ENCODE data around the gene DRC7. TPM values are rescaled to one million over a fixed set of nuclear protein-coding genes. Genes with fewer than 3 reads are reported as not detected.

The DRC7 gene
- total RNA-seq, 1 experiment from 2014 or later, result not detected

DNA sequence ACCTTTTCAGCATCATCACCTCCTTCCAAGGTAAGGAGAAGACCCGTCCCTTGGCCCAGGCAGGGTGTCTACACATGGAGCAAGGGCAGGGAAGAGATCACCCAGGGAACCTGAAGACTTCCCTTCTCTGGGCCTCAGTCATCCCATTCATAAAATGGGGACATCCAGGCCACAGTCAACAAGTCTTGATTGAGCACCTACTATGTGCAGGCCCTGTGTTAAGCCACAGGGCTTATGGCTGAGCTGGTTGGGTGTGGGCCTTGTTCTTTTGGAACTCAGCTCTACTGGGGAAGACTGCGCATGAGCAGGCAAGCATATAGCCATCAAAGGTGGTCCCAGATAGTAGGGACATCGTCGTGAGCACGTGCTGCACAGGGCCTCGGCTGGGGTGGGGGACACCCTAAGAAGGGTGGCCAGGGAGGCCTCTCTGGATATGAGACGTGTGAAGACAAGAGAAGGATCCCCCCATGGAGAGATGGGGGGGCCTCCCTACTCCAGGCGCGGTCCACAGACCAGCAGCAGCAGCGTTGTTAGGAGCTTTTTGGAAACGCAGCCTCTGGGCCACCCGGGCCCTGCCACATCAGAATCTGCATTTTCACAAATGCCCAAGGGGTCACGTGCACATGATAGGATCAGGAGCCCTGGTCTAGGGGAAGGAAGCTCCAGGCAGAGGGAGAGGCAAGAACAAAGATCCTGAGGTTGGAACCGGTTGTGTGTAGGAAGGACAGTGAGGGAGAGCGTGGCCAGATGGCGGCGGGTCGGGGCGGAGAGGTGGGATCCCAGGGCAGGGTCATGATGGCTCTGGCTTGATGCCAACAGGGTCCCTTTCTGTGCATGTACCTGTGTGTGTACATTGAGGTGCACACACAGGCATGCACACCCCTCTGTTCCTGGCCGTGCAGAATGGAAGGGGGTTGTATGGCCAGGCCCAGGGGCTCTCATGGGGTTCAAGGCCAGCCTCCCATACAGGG is 32.4 kb upstream of the DRC7 start (continued):
- TF ChIP-seq, protein P1, sequence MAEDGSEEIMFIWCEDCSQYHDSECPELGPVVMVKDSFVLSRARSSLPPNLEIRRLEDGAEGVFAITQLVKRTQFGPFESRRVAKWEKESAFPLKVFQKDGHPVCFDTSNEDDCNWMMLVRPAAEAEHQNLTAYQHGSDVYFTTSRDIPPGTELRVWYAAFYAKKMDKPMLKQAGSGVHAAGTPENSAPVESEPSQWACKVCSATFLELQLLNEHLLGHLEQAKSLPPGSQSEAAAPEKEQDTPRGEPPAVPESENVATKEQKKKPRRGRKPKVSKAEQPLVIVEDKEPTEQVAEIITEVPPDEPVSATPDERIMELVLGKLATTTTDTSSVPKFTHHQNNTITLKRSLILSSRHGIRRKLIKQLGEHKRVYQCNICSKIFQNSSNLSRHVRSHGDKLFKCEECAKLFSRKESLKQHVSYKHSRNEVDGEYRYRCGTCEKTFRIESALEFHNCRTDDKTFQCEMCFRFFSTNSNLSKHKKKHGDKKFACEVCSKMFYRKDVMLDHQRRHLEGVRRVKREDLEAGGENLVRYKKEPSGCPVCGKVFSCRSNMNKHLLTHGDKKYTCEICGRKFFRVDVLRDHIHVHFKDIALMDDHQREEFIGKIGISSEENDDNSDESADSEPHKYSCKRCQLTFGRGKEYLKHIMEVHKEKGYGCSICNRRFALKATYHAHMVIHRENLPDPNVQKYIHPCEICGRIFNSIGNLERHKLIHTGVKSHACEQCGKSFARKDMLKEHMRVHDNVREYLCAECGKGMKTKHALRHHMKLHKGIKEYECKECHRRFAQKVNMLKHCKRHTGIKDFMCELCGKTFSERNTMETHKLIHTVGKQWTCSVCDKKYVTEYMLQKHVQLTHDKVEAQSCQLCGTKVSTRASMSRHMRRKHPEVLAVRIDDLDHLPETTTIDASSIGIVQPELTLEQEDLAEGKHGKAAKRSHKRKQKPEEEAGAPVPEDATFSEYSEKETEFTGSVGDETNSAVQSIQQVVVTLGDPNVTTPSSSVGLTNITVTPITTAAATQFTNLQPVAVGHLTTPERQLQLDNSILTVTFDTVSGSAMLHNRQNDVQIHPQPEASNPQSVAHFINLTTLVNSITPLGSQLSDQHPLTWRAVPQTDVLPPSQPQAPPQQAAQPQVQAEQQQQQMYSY (CRISPR knock-in tag; IDR thresholded peaks at IDR 0.05), result no peak
- TF ChIP-seq, protein P2, sequence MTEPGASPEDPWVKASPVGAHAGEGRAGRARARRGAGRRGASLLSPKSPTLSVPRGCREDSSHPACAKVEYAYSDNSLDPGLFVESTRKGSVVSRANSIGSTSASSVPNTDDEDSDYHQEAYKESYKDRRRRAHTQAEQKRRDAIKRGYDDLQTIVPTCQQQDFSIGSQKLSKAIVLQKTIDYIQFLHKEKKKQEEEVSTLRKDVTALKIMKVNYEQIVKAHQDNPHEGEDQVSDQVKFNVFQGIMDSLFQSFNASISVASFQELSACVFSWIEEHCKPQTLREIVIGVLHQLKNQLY (CRISPR knock-in tag; IDR thresholded peaks at IDR 0.05), result no peak
- TF ChIP-seq NR3C1 (CRISPR knock-in tag; conservative IDR thresholded peaks at IDR 0.05; ENCODE audit: low read depth) (no peak), ETV6 (CRISPR knock-in tag; IDR thresholded peaks at IDR 0.05) (no peak), GRHL2 (CRISPR knock-in tag; IDR thresholded peaks at IDR 0.05; ENCODE audit: insufficient replicate concordance, severe bottlenecking) (no peak), ZNF396 (CRISPR knock-in tag; IDR thresholded peaks at IDR 0.05; ENCODE audit: borderline replicate concordance) (no peak), TEAD1 (CRISPR knock-in tag; IDR thresholded peaks at IDR 0.05) (no peak), FOXJ3 (CRISPR knock-in tag; IDR thresholded peaks at IDR 0.05; ENCODE audit: borderline replicate concordance) (no peak), TEAD4 (CRISPR knock-in tag; IDR thresholded peaks at IDR 0.05) (no peak), CREM (CRISPR knock-in tag; IDR thresholded peaks at IDR 0.05) (no peak)
- TF ChIP-seq, protein P3, sequence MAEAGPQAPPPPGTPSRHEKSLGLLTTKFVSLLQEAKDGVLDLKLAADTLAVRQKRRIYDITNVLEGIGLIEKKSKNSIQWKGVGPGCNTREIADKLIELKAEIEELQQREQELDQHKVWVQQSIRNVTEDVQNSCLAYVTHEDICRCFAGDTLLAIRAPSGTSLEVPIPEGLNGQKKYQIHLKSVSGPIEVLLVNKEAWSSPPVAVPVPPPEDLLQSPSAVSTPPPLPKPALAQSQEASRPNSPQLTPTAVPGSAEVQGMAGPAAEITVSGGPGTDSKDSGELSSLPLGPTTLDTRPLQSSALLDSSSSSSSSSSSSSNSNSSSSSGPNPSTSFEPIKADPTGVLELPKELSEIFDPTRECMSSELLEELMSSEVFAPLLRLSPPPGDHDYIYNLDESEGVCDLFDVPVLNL (CRISPR knock-in tag; IDR thresholded peaks at IDR 0.05; ENCODE audit: borderline replicate concordance, low read depth), result no peak

DNA sequence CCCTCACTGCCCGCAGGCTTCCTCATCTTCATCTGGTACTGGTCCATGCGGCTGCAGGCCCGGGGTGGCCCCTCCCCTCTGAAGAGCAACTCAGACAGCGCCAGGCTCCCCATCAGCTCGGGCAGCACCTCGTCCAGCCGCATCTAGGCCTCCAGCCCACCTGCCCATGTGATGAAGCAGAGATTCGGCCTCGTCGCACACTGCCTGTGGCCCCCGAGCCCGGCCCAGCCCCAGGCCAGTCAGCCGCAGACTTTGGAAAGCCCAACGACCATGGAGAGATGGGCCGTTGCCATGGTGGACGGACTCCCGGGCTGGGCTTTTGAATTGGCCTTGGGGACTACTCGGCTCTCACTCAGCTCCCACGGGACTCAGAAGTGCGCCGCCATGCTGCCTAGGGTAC is 31.2 kb upstream of the DRC7 start:
- Mint-ChIP-seq H3K36me3 (no peaks in the 10 kb centered on the region), H3K4me3 (no peak overlapping the region), H3K9me3 (no peaks in the 10 kb centered on the region), H3K4me1 (no peaks in the 10 kb centered on the region), H3K27ac (no peak overlapping the region), H3K27me3 (ENCODE audit: low read depth) (no peaks in the 10 kb centered on the region)
- DNase-seq (ENCODE audit: low spot score) (no peak), ATAC-seq (no peak)
- ChIA-PET CTCF (interaction anchor here (1.1 to 2.6 kb wide), 7 partner anchors 14 to 86 kb away, joined by 4 to 11 read pairs (median 5); no protein-coding TSS in a partner anchor), POLR2A (no interaction called here)
- no peak for TF ChIP-seq MYBL2 (CRISPR knock-in tag; IDR thresholded peaks at IDR 0.05)
- TF ChIP-seq, protein P4, sequence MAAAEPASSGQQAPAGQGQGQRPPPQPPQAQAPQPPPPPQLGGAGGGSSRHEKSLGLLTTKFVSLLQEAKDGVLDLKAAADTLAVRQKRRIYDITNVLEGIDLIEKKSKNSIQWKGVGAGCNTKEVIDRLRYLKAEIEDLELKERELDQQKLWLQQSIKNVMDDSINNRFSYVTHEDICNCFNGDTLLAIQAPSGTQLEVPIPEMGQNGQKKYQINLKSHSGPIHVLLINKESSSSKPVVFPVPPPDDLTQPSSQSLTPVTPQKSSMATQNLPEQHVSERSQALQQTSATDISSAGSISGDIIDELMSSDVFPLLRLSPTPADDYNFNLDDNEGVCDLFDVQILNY (CRISPR knock-in tag; IDR thresholded peaks at IDR 0.05), result no peak
- no peak for TF ChIP-seq IRF2 (CRISPR knock-in tag; IDR thresholded peaks at IDR 0.05; ENCODE audit: borderline replicate concordance, low read depth)
- TF ChIP-seq GTF2I (CRISPR knock-in tag; conservative IDR thresholded peaks at IDR 0.05), result no peak
- TF ChIP-seq, protein P5, sequence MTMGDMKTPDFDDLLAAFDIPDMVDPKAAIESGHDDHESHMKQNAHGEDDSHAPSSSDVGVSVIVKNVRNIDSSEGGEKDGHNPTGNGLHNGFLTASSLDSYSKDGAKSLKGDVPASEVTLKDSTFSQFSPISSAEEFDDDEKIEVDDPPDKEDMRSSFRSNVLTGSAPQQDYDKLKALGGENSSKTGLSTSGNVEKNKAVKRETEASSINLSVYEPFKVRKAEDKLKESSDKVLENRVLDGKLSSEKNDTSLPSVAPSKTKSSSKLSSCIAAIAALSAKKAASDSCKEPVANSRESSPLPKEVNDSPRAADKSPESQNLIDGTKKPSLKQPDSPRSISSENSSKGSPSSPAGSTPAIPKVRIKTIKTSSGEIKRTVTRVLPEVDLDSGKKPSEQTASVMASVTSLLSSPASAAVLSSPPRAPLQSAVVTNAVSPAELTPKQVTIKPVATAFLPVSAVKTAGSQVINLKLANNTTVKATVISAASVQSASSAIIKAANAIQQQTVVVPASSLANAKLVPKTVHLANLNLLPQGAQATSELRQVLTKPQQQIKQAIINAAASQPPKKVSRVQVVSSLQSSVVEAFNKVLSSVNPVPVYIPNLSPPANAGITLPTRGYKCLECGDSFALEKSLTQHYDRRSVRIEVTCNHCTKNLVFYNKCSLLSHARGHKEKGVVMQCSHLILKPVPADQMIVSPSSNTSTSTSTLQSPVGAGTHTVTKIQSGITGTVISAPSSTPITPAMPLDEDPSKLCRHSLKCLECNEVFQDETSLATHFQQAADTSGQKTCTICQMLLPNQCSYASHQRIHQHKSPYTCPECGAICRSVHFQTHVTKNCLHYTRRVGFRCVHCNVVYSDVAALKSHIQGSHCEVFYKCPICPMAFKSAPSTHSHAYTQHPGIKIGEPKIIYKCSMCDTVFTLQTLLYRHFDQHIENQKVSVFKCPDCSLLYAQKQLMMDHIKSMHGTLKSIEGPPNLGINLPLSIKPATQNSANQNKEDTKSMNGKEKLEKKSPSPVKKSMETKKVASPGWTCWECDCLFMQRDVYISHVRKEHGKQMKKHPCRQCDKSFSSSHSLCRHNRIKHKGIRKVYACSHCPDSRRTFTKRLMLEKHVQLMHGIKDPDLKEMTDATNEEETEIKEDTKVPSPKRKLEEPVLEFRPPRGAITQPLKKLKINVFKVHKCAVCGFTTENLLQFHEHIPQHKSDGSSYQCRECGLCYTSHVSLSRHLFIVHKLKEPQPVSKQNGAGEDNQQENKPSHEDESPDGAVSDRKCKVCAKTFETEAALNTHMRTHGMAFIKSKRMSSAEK (CRISPR knock-in tag; IDR thresholded peaks at IDR 0.05; ENCODE audit: borderline replicate concordance), result no peak
- TF ChIP-seq, protein P6, sequence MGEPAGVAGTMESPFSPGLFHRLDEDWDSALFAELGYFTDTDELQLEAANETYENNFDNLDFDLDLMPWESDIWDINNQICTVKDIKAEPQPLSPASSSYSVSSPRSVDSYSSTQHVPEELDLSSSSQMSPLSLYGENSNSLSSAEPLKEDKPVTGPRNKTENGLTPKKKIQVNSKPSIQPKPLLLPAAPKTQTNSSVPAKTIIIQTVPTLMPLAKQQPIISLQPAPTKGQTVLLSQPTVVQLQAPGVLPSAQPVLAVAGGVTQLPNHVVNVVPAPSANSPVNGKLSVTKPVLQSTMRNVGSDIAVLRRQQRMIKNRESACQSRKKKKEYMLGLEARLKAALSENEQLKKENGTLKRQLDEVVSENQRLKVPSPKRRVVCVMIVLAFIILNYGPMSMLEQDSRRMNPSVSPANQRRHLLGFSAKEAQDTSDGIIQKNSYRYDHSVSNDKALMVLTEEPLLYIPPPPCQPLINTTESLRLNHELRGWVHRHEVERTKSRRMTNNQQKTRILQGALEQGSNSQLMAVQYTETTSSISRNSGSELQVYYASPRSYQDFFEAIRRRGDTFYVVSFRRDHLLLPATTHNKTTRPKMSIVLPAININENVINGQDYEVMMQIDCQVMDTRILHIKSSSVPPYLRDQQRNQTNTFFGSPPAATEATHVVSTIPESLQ (CRISPR knock-in tag; IDR thresholded peaks at IDR 0.05), result no peak
- no peak for TF ChIP-seq FOXJ3 (CRISPR knock-in tag; IDR thresholded peaks at IDR 0.05; ENCODE audit: borderline replicate concordance)
- TF ChIP-seq, protein P7, sequence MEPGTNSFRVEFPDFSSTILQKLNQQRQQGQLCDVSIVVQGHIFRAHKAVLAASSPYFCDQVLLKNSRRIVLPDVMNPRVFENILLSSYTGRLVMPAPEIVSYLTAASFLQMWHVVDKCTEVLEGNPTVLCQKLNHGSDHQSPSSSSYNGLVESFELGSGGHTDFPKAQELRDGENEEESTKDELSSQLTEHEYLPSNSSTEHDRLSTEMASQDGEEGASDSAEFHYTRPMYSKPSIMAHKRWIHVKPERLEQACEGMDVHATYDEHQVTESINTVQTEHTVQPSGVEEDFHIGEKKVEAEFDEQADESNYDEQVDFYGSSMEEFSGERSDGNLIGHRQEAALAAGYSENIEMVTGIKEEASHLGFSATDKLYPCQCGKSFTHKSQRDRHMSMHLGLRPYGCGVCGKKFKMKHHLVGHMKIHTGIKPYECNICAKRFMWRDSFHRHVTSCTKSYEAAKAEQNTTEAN (CRISPR knock-in tag; IDR thresholded peaks at IDR 0.05), result no peak
- TF ChIP-seq, protein P8, sequence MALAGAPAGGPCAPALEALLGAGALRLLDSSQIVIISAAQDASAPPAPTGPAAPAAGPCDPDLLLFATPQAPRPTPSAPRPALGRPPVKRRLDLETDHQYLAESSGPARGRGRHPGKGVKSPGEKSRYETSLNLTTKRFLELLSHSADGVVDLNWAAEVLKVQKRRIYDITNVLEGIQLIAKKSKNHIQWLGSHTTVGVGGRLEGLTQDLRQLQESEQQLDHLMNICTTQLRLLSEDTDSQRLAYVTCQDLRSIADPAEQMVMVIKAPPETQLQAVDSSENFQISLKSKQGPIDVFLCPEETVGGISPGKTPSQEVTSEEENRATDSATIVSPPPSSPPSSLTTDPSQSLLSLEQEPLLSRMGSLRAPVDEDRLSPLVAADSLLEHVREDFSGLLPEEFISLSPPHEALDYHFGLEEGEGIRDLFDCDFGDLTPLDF (CRISPR knock-in tag; IDR thresholded peaks at IDR 0.05), result no peak

Data from WTC11 (cell line).